Peyer's patch (tissue), 4 donors: ENCODE data around the gene PCBP3. TPM values are rescaled to one million over a fixed set of nuclear protein-coding genes. Genes with fewer than 3 reads are reported as not detected.

Experiments
- DNase-seq, 3 donors: peaks; one replicate each; pipeline ENCODE4 v3.0.0-alpha.2; 2017 to 2019
- H3K27ac ChIP-seq, 4 donors: fragments of 200-600 bp; sonication (generic); one replicate each; pipeline ENCODE4 v1.5.1; 2016 to 2019
- H3K27me3 ChIP-seq, 2 donors: fragments of 200-600 bp; sonication (generic); one replicate each; pipeline ENCODE4 v1.5.1; 2019
- H3K36me3 ChIP-seq, 3 donors: fragments of 200-600 bp; sonication (generic); one replicate each; pipeline ENCODE4 v1.5.1; 2016 to 2019
- H3K4me1 ChIP-seq, 4 donors: fragments of 200-600 bp; sonication (generic); one replicate each; pipeline ENCODE4 v1.5.1; 2016 to 2019
- H3K4me3 ChIP-seq, 4 donors: fragments of 200-600 bp; sonication (generic); 1 replicate in 3 of 4; 2 replicates in 1 of 4; pipeline ENCODE4 v1.5.1; 2016 to 2019; ENCODE audit warnings: mild to moderate bottlenecking in 1 of 4
- H3K9me3 ChIP-seq, 4 donors: fragments of 200-600 bp; sonication (generic); one replicate each; pipeline ENCODE4 v1.5.1; 2016 to 2019; ENCODE audit warnings: mild to moderate bottlenecking in 1 of 4
- CTCF ChIP-seq, 6 experiments: fragments of 450-650 bp in 4 of 6; fragments of 200-600 bp in 2 of 6; sonication (generic) in 1 of 6; IDR thresholded peaks; one replicate each; pipeline ENCODE4 v1.5.1; 2017 to 2019; ENCODE audit warnings: antibody characterized with exemption in 6 of 6, mild to moderate bottlenecking in 3 of 6, moderate library complexity in 1 of 6
- POLR2A ChIP-seq, 2 donors: fragments of 450-650 bp; IDR thresholded peaks; one replicate each; pipeline ENCODE4 v1.5.1; 2017; ENCODE audit warnings: antibody characterized with exemption in 2 of 2, mild to moderate bottlenecking in 2 of 2, moderate library complexity in 2 of 2
- total RNA-seq, 4 donors: library from RNA; depleted of rRNA; stranded (reverse); fragments of >200 nt; gene quantifications; one replicate each; pipeline ENCODE4 v1.1.0, GENCODE V29; 2016

The PCBP3 gene
- total RNA-seq, 4 donors from 2014 or later: 1.1 to 6.0 (median 4.4) TPM; not detected in 1

- Histone ChIP-seq H3K36me3 (no peaks in the 10 kb centered on the region), H3K4me3 (no peak overlapping the region), H3K9me3 (no peaks in the 10 kb centered on the region), H3K27me3 (no peaks in the 10 kb centered on the region), H3K27ac (no peak overlapping the region), H3K4me1 (no peaks in the 10 kb centered on the region)
- TF ChIP-seq CTCF (IDR thresholded peaks at IDR 0.05) (no peak), POLR2A (IDR thresholded peaks at IDR 0.05) (no peak)
- DNase-seq: no peak
These were observed 173.8 kb downstream of the PCBP3 start for GRCh38 chr21:45817345-45817744.

- no peaks in the 10 kb centered on the region for H3K4me1 ChIP-seq
- no peak for DNase-seq
- H3K9me3 ChIP-seq: no peaks in the 10 kb centered on the region
These were observed 174.9 kb downstream of the PCBP3 start for GRCh38 chr21:45818276-45818903.

GRCh38 chr21:45818904-45819285, 175.4 kb downstream of the PCBP3 start:
- TF ChIP-seq POLR2A (IDR thresholded peaks at IDR 0.05) (no peak), CTCF (IDR thresholded peaks at IDR 0.05) (no peak)
- no peak for DNase-seq
- H3K27ac ChIP-seq: no peak overlapping the region
- H3K9me3 ChIP-seq: no peaks in the 10 kb centered on the region
- no peaks in the 10 kb centered on the region for H3K36me3 ChIP-seq
- H3K27me3 ChIP-seq: no peaks in the 10 kb centered on the region
- H3K4me3 ChIP-seq: no peak overlapping the region
- H3K4me1 ChIP-seq: no peaks in the 10 kb centered on the region

More at GRCh38 chr21:45818276-45818903, 174.9 kb downstream of the PCBP3 start:
- H3K27me3 ChIP-seq: no peaks in the 10 kb centered on the region
- no peak overlapping the region for H3K4me3 ChIP-seq
- H3K27ac ChIP-seq: no peak overlapping the region
- H3K36me3 ChIP-seq: no peaks in the 10 kb centered on the region
- TF ChIP-seq CTCF (IDR thresholded peaks at IDR 0.05): no peak
- no peak for TF ChIP-seq POLR2A (IDR thresholded peaks at IDR 0.05)

GRCh38 chr21:45819478-45820170, 176.1 kb downstream of the PCBP3 start:
- DNase-seq: no peak
- Histone ChIP-seq H3K4me3 (no peak overlapping the region), H3K4me1 (no peaks in the 10 kb centered on the region), H3K36me3 (no peaks in the 10 kb centered on the region), H3K27me3 (no peaks in the 10 kb centered on the region), H3K9me3 (no peaks in the 10 kb centered on the region), H3K27ac (no peak overlapping the region)
- no peak for TF ChIP-seq CTCF (IDR thresholded peaks at IDR 0.05)
- TF ChIP-seq POLR2A (IDR thresholded peaks at IDR 0.05): no peak

GRCh38 chr21:45820171-45821091, 176.9 kb downstream of the PCBP3 start:
- Histone ChIP-seq H3K4me1 (no peaks in the 10 kb centered on the region), H3K4me3 (no peak overlapping the region), H3K9me3 (no peaks in the 10 kb centered on the region), H3K27me3 (no peaks in the 10 kb centered on the region), H3K27ac (no peak overlapping the region), H3K36me3 (no peaks in the 10 kb centered on the region)
- TF ChIP-seq CTCF (IDR thresholded peaks at IDR 0.05) (peak; percentile 47 to 86 (median 80)), POLR2A (IDR thresholded peaks at IDR 0.05) (no peak)
- DNase-seq: peak; percentile 63 to 87 (median 84)
